ENCODE results near the gene OR8H1.

DNA sequence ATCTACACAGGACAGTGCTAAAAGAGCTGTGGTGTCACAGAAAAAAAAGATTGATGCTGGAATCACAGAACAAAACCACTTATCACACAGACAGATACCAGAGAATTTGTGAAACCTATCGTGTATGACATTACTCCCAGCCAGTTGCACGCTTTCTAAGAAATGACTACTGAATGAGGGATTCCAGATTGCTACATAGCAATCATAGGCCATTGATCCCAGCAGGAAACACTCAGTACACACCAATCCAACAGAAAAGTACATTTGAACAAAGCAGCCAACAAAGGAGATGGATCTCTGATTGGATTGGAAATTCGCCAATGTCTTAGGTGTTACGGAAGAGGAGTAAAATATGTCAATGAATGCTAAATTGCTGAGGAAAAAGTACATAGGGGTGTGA lies 4.8 kb upstream of the OR8H1 start:
- TF ChIP-seq, protein P1, sequence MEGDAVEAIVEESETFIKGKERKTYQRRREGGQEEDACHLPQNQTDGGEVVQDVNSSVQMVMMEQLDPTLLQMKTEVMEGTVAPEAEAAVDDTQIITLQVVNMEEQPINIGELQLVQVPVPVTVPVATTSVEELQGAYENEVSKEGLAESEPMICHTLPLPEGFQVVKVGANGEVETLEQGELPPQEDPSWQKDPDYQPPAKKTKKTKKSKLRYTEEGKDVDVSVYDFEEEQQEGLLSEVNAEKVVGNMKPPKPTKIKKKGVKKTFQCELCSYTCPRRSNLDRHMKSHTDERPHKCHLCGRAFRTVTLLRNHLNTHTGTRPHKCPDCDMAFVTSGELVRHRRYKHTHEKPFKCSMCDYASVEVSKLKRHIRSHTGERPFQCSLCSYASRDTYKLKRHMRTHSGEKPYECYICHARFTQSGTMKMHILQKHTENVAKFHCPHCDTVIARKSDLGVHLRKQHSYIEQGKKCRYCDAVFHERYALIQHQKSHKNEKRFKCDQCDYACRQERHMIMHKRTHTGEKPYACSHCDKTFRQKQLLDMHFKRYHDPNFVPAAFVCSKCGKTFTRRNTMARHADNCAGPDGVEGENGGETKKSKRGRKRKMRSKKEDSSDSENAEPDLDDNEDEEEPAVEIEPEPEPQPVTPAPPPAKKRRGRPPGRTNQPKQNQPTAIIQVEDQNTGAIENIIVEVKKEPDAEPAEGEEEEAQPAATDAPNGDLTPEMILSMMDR (IDR thresholded peaks at IDR 0.05; ENCODE audit: poor library complexity, severe bottlenecking): no peak
- TF ChIP-seq POLR2AphosphoS5 (IDR thresholded peaks at IDR 0.05): peak; percentile 94
- TF ChIP-seq TAF1 (IDR thresholded peaks at IDR 0.05; ENCODE audit: low read depth): no peak
- TF ChIP-seq RAD21 (conservative IDR thresholded peaks at IDR 0.05): no peak
- peak; percentile 77 for TF ChIP-seq EP300 (conservative IDR thresholded peaks at IDR 0.05; ENCODE audit: poor library complexity, severe bottlenecking)
- TF ChIP-seq, protein P2, sequence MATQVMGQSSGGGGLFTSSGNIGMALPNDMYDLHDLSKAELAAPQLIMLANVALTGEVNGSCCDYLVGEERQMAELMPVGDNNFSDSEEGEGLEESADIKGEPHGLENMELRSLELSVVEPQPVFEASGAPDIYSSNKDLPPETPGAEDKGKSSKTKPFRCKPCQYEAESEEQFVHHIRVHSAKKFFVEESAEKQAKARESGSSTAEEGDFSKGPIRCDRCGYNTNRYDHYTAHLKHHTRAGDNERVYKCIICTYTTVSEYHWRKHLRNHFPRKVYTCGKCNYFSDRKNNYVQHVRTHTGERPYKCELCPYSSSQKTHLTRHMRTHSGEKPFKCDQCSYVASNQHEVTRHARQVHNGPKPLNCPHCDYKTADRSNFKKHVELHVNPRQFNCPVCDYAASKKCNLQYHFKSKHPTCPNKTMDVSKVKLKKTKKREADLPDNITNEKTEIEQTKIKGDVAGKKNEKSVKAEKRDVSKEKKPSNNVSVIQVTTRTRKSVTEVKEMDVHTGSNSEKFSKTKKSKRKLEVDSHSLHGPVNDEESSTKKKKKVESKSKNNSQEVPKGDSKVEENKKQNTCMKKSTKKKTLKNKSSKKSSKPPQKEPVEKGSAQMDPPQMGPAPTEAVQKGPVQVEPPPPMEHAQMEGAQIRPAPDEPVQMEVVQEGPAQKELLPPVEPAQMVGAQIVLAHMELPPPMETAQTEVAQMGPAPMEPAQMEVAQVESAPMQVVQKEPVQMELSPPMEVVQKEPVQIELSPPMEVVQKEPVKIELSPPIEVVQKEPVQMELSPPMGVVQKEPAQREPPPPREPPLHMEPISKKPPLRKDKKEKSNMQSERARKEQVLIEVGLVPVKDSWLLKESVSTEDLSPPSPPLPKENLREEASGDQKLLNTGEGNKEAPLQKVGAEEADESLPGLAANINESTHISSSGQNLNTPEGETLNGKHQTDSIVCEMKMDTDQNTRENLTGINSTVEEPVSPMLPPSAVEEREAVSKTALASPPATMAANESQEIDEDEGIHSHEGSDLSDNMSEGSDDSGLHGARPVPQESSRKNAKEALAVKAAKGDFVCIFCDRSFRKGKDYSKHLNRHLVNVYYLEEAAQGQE (IDR thresholded peaks at IDR 0.05; ENCODE audit: borderline replicate concordance): peak; percentile 87
- no peak for TF ChIP-seq EZH2 (IDR thresholded peaks at IDR 0.05; ENCODE audit: borderline replicate concordance, insufficient read depth, low read length, poor library complexity, severe bottlenecking)
- no peak for TF ChIP-seq SMC3 (conservative IDR thresholded peaks at IDR 0.05; ENCODE audit: poor library complexity)
